Endothelial cell of umbilical vein (primary cell): Measurements from ENCODE around the gene AKAP11. TPM values are rescaled to one million over a fixed set of nuclear protein-coding genes. Genes with fewer than 3 reads are reported as not detected.
"Not testable (repeated sequence)": the region's sequence is repeated elsewhere in the genome, so short reads cannot be mapped to it uniquely, and the experiment has no call there.

ENCODE experiments used
- BruUV-seq: library from RNA; stranded (reverse); fragments of 400-500 nt; replicated peaks from 2 replicates; lab custom pipeline; 2021; lab: Mats Ljungman, UMichigan
- CTCF ChIA-PET: fragments of 300-600, 350-600 bp; sonication (Branson Sonifier 250); formaldehyde crosslinking; loops from one replicate; lab custom pipeline; 2021; ENCODE audit warnings: antibody characterized with exemption, inconsistent platforms; lab: Charles Lee
- POLR2A ChIA-PET: fragments of 300-600, 350-600 bp; sonication (Branson Sonifier 250); formaldehyde crosslinking; loops from one replicate; lab custom pipeline; 2021; ENCODE audit warnings: antibody characterized with exemption, inconsistent platforms; lab: Charles Lee
- DNase-seq: peaks from one replicate; pipeline ENCODE4 v3.0.0-alpha.2; 2011; ENCODE audit warnings: low read depth, low spot score
- FAIRE-seq: peaks from 2 replicates; lab custom pipeline; 2011; peaks lifted over from hg19 to GRCh38; lab: Jason Lieb, UNC
- H2AFZ ChIP-seq: 2 replicates; pipeline ENCODE4 v1.6.0; 2012; ENCODE audit warnings: low read depth, low read length, control low read depth, inconsistent platforms
- H3K27ac ChIP-seq: 2 replicates; pipeline ENCODE4 v1.5.1; 2011; ENCODE audit warnings: low read depth, mild to moderate bottlenecking, control low read depth, low read length, moderate library complexity; ENCODE audit not compliant: insufficient read depth
- H3K27me3 ChIP-seq, 2 experiments: 2 replicates each; pipeline versions ENCODE4 v1.6.0 to v1.6.1; 2011; ENCODE audit warnings: low read length in 2 of 2, mixed read lengths in 1 of 2; ENCODE audit not compliant: control insufficient read depth in 2 of 2, insufficient read depth in 2 of 2
- H3K36me3 ChIP-seq, 2 experiments: 2 replicates in 1 of 2; 3 replicates in 1 of 2; pipeline ENCODE4 v1.5.1; 2011; ENCODE audit warnings: low read length in 2 of 2, mild to moderate bottlenecking in 1 of 2, moderate library complexity in 1 of 2; ENCODE audit not compliant: control insufficient read depth in 2 of 2, insufficient read depth in 2 of 2; ENCODE audit errors: extremely low read depth in 1 of 2
- H3K4me1 ChIP-seq: 3 replicates; pipeline ENCODE4 v1.5.1; 2011; ENCODE audit warnings: mild to moderate bottlenecking, low read length; ENCODE audit not compliant: control insufficient read depth, insufficient read depth; ENCODE audit errors: extremely low read depth
- H3K4me2 ChIP-seq: 2 replicates; pipeline ENCODE4 v1.6.1; 2011; ENCODE audit warnings: low read length, control low read depth, mixed read lengths; ENCODE audit not compliant: insufficient read depth
- H3K4me3 ChIP-seq, 3 experiments: fragments of 200-600 bp in 1 of 3; sonication (generic), shearing (Covaris generic) in 1 of 3; replicated peaks in 1 of 3; 2 replicates each; pipeline ENCODE4 v1.5.1; 2011 to 2016; ENCODE audit warnings: control low read depth in 3 of 3, low read length in 3 of 3, mild to moderate bottlenecking in 2 of 3, inconsistent platforms in 1 of 3, low read depth in 1 of 3, moderate library complexity in 1 of 3; ENCODE audit not compliant: insufficient read depth in 1 of 3
- H3K79me2 ChIP-seq: 2 replicates; pipeline ENCODE4 v1.6.0; 2012; ENCODE audit warnings: low read length, inconsistent platforms; ENCODE audit not compliant: control insufficient read depth, insufficient read depth
- H3K9ac ChIP-seq: replicated peaks from 2 replicates; pipeline ENCODE3; 2011; ENCODE audit warnings: low read length, control low read depth; ENCODE audit not compliant: insufficient read depth; ENCODE audit errors: extremely low read depth
- H3K9me1 ChIP-seq: replicated peaks from 3 replicates; pipeline ENCODE4 v1.6.0; 2011; ENCODE audit warnings: mild to moderate bottlenecking, low read length; ENCODE audit not compliant: control insufficient read depth, insufficient read depth; ENCODE audit errors: extremely low read depth
- H3K9me3 ChIP-seq: replicated peaks from 2 replicates; pipeline ENCODE4 v1.5.1; 2012; ENCODE audit warnings: low read length, inconsistent platforms; ENCODE audit not compliant: control insufficient read depth, insufficient read depth
- H4K20me1 ChIP-seq: replicated peaks from 2 replicates; pipeline ENCODE3; 2011; ENCODE audit warnings: mild to moderate bottlenecking, low read length; ENCODE audit not compliant: control insufficient read depth, insufficient read depth; ENCODE audit errors: extremely low read depth
- CTCF ChIP-seq, 2 donors: IDR thresholded peaks; 1 replicate in 1 of 2; 2 replicates in 1 of 2; pipeline ENCODE4 v1.5.1; 2011; ENCODE audit warnings: low read length in 2 of 2, mild to moderate bottlenecking in 2 of 2, moderate library complexity in 2 of 2, control low read depth in 1 of 2, inconsistent platforms in 1 of 2, low read depth in 1 of 2; ENCODE audit not compliant: insufficient read depth in 1 of 2; ENCODE audit errors: extremely low read depth in 1 of 2
- EZH2 ChIP-seq: IDR thresholded peaks from 2 replicates; pipeline ENCODE4 v1.6.1; 2012; ENCODE audit warnings: borderline replicate concordance, low read depth, mild to moderate bottlenecking, moderate library complexity, low read length, inconsistent platforms; ENCODE audit not compliant: severe bottlenecking
- FOS ChIP-seq: IDR thresholded peaks from 2 replicates; pipeline ENCODE4 v1.6.1; 2011; ENCODE audit warnings: mild to moderate bottlenecking, low read length, moderate library complexity, borderline replicate concordance; ENCODE audit not compliant: insufficient read depth
- GATA2 ChIP-seq: IDR thresholded peaks from 2 replicates; pipeline ENCODE4 v1.7.0; 2011; ENCODE audit warnings: low read depth, mild to moderate bottlenecking, moderate library complexity, mixed read lengths, low read length; ENCODE audit not compliant: insufficient read length, insufficient read depth
- JUN ChIP-seq: IDR thresholded peaks from 2 replicates; pipeline ENCODE4 v1.6.1; 2011; ENCODE audit warnings: borderline replicate concordance, low read depth; ENCODE audit not compliant: insufficient read length, insufficient read depth
- MAX ChIP-seq: IDR thresholded peaks from 2 replicates; pipeline ENCODE4 v1.6.1; 2011; ENCODE audit not compliant: insufficient read depth, insufficient read length
- MYC ChIP-seq: IDR thresholded peaks from one replicate; pipeline ENCODE4 v1.6.1; 2011; ENCODE audit warnings: mild to moderate bottlenecking, low read depth, low read length
- POLR2A ChIP-seq: IDR thresholded peaks from 2 replicates; pipeline ENCODE4 v1.6.1; 2012; ENCODE audit warnings: low read depth, mild to moderate bottlenecking, control low read depth, low read length
- POLR2AphosphoS5 ChIP-seq: IDR thresholded peaks from 2 replicates; pipeline ENCODE4 v1.6.1; 2012; ENCODE audit warnings: low read depth, mild to moderate bottlenecking, control low read depth, low read length, moderate library complexity; ENCODE audit not compliant: insufficient read depth
- dilution Hi-C: fragments of 300-500 bp; cut with MboI; formaldehyde crosslinking; loops from one replicate; pipeline ENCODE4 v1.15.0; 2019; ENCODE audit warnings: low sequenced_read_pairs; ENCODE audit not compliant: extremely low pct_ligation_motif_present
- intact Hi-C: fragments of 100-400 bp; cut with micrococcal nuclease; formaldehyde crosslinking; loops from one replicate; pipeline ENCODE4 v1.10.0; 2022
- polyA plus RNA-seq, 4 experiments: library from polyadenylated mRNA; depleted of rRNA in 3 of 4; stranded (reverse) in 3 of 4; unstranded in 1 of 4; fragments of >200 nt; gene quantifications; 2 replicates each; pipeline versions ENCODE4 v1.2.1 to v1.2.3, GENCODE V29; 2011 to 2012; ENCODE audit warnings: missing spikeins in 1 of 4
- total RNA-seq: library from RNA; stranded (reverse); gene quantifications from 2 replicates; pipeline ENCODE4 v1.2.3, GENCODE V29; 2021

AKAP11 gene
- total and polyA plus RNA-seq, 2 donors (not counting 3 experiments of a cell fraction or from before 2014, with no cell fraction given): 4.9 to 20.2 TPM

- no peak for FAIRE-seq
- Histone ChIP-seq H3K27me3 (no peaks in the 10 kb centered on the region), H3K4me2 (no peak overlapping the region), H3K79me2 (no peaks in the 10 kb centered on the region), H3K4me1 (no peaks in the 10 kb centered on the region), H3K36me3 (peaks cover 2 to 4% of the 10 kb centered on the region in 2 experiments), H3K9me3 (no peaks in the 10 kb centered on the region), H3K9ac (no peak overlapping the region), H3K4me3 (no peak overlapping the region), H3K27ac (no peak overlapping the region), H3K9me1 (no peaks in the 10 kb centered on the region), H4K20me1 (no peaks in the 10 kb centered on the region), H2AFZ (no peak overlapping the region)
- intact Hi-C loops: no loop called here
- no peak for DNase-seq
- CTCF ChIA-PET: interaction anchor here (0.7 kb wide), 1 partner anchor 9 kb away, joined by 3 read pairs; no protein-coding TSS in a partner anchor
- dilution Hi-C loops: no loop called here
- TF ChIP-seq MAX: no peak
- TF ChIP-seq POLR2A: no peak
- no peak for TF ChIP-seq MYC
- no peak for TF ChIP-seq JUN
- TF ChIP-seq GATA2: no peak
- TF ChIP-seq EZH2: no peak
- TF ChIP-seq POLR2AphosphoS5: no peak
- no peak for TF ChIP-seq CTCF (IDR thresholded peaks at IDR 0.05; ENCODE audit: extremely low read depth in 1 of 2, insufficient read depth in 1 of 2, low read depth in 1 of 2, low read length in 2 of 2)
- TF ChIP-seq FOS: no peak
- no TSS peak for BruUV-seq
- POLR2A ChIA-PET: no interaction called here
These were observed 46.9 kb upstream of the AKAP11 start for GRCh38 chr13:42225051-42225450.

GRCh38 chr13:42226759-42227158 is 45.2 kb upstream of the AKAP11 start:
- not testable (repeated sequence) for FAIRE-seq

More at GRCh38 chr13:42226759-42227158, 45.2 kb upstream of the AKAP11 start:
- H3K36me3 ChIP-seq, H3K79me2 ChIP-seq, CTCF ChIA-PET, dilution Hi-C loops, H3K9me1 ChIP-seq, H4K20me1 ChIP-seq, H3K4me1 ChIP-seq, H3K9me3 ChIP-seq, H3K27me3 ChIP-seq, H3K27ac ChIP-seq, BruUV-seq, H3K9ac ChIP-seq, H2AFZ ChIP-seq, H3K4me3 ChIP-seq, intact Hi-C loops, H3K4me2 ChIP-seq, DNase-seq: not testable (repeated sequence)
- POLR2A ChIA-PET: interaction anchor here (0.7 kb wide), 1 partner anchor 22 kb away, joined by 7 read pairs; no protein-coding TSS in a partner anchor
